ENCODE results near the gene PIP5KL1. TPM values are rescaled to one million over a fixed set of nuclear protein-coding genes. Genes with fewer than 3 reads are reported as not detected.

PIP5KL1 gene
- total and polyA plus RNA-seq, 2 donors (not counting 3 experiments of a cell fraction or from before 2014, with no cell fraction given), result 1.5 to 2.9 TPM

GRCh38 chr9:127927988-127928675, 2.4 kb downstream of the PIP5KL1 start:
- Histone ChIP-seq H3K4me1 (ENCODE audit: control insufficient read depth, extremely low read depth, insufficient read depth, low read length) (peaks cover 17% of the 10 kb centered on the region), H3K4me3 (replicated peaks in 1 of 3; ENCODE audit: insufficient read depth in 1 of 3, low read depth in 1 of 3, low read length in 3 of 3) (no peak overlapping the region), H3K4me2 (ENCODE audit: insufficient read depth, low read length) (no peak overlapping the region), H3K9me3 (replicated peaks; ENCODE audit: control insufficient read depth, insufficient read depth, low read length) (no peaks in the 10 kb centered on the region), H3K27ac (ENCODE audit: insufficient read depth, low read depth, low read length) (no peak overlapping the region), H3K27me3 (ENCODE audit: control insufficient read depth in 2 of 2, insufficient read depth in 2 of 2, low read length in 2 of 2) (peaks cover 3 to 6% of the 10 kb centered on the region in 2 experiments), H2AFZ (ENCODE audit: low read depth, low read length) (no peak overlapping the region), H3K79me2 (ENCODE audit: control insufficient read depth, insufficient read depth, low read length) (no peaks in the 10 kb centered on the region), H3K9me1 (replicated peaks; ENCODE audit: control insufficient read depth, extremely low read depth, insufficient read depth, low read length) (no peaks in the 10 kb centered on the region), H3K36me3 (ENCODE audit: control insufficient read depth in 2 of 2, extremely low read depth in 1 of 2, insufficient read depth in 2 of 2, low read length in 2 of 2) (no peaks in the 10 kb centered on the region), H3K9ac (replicated peaks; ENCODE audit: extremely low read depth, insufficient read depth, low read length) (no peak overlapping the region), H4K20me1 (replicated peaks; ENCODE audit: control insufficient read depth, extremely low read depth, insufficient read depth, low read length) (no peaks in the 10 kb centered on the region)
- no peak for TF ChIP-seq EZH2 (IDR thresholded peaks at IDR 0.05; ENCODE audit: borderline replicate concordance, low read depth, low read length, severe bottlenecking)
- BruUV-seq (replicated peaks), result no TSS peak
- ChIA-PET POLR2A (no interaction called here), CTCF (interaction anchor here (0.6 to 2.4 kb wide), 3 partner anchors 15 to 107 kb away, joined by 3 to 9 read pairs (median 5); no protein-coding TSS in a partner anchor)
- FAIRE-seq (no peak), DNase-seq (ENCODE audit: low read depth, low spot score) (no peak)
- dilution Hi-C loops (cut with MboI; ENCODE audit: extremely low pct_ligation_motif_present, low sequenced_read_pairs), result no loop called here
- intact Hi-C loops (cut with micrococcal nuclease), result no loop called here

GRCh38 chr9:127927201-127927987, 3.2 kb downstream of the PIP5KL1 start:
- peak overlapping the region; percentile 52 for H2AFZ ChIP-seq (ENCODE audit: low read depth, low read length)
- H3K27me3 ChIP-seq (ENCODE audit: control insufficient read depth in 2 of 2, insufficient read depth in 2 of 2, low read length in 2 of 2), result peaks cover 3 to 6% of the 10 kb centered on the region in 2 experiments
- dilution Hi-C loops (cut with MboI; ENCODE audit: extremely low pct_ligation_motif_present, low sequenced_read_pairs), result no loop called here
- FAIRE-seq (no peak), DNase-seq (ENCODE audit: low read depth, low spot score) (no peak)
- H4K20me1 ChIP-seq (replicated peaks; ENCODE audit: control insufficient read depth, extremely low read depth, insufficient read depth, low read length), result no peaks in the 10 kb centered on the region
- peaks cover 17% of the 10 kb centered on the region for H3K4me1 ChIP-seq (ENCODE audit: control insufficient read depth, extremely low read depth, insufficient read depth, low read length)
- POLR2A ChIA-PET, result no interaction called here
- intact Hi-C loops (cut with micrococcal nuclease), result no loop called here
- H3K79me2 ChIP-seq (ENCODE audit: control insufficient read depth, insufficient read depth, low read length), result no peaks in the 10 kb centered on the region
- peak overlapping the region; percentile 10 for H3K4me2 ChIP-seq (ENCODE audit: insufficient read depth, low read length)
- H3K4me3 ChIP-seq (replicated peaks in 1 of 3; ENCODE audit: insufficient read depth in 1 of 3, low read depth in 1 of 3, low read length in 3 of 3), result no peak overlapping the region
- H3K9ac ChIP-seq (replicated peaks; ENCODE audit: extremely low read depth, insufficient read depth, low read length), result no peak overlapping the region
- TF ChIP-seq EZH2 (IDR thresholded peaks at IDR 0.05; ENCODE audit: borderline replicate concordance, low read depth, low read length, severe bottlenecking) (peak; percentile 64), CTCF (IDR thresholded peaks at IDR 0.05; ENCODE audit: extremely low read depth in 1 of 2, insufficient read depth in 1 of 2, low read depth in 1 of 2, low read length in 2 of 2) (no peak)
- no peaks in the 10 kb centered on the region for H3K9me1 ChIP-seq (replicated peaks; ENCODE audit: control insufficient read depth, extremely low read depth, insufficient read depth, low read length)
- H3K27ac ChIP-seq (ENCODE audit: insufficient read depth, low read depth, low read length), result no peak overlapping the region
- no TSS peak for BruUV-seq (replicated peaks)
- H3K36me3 ChIP-seq (ENCODE audit: control insufficient read depth in 2 of 2, extremely low read depth in 1 of 2, insufficient read depth in 2 of 2, low read length in 2 of 2), result no peaks in the 10 kb centered on the region
- CTCF ChIA-PET, result interaction anchor here (0.6 to 1.2 kb wide), 2 partner anchors 16 to 39 kb away, joined by 3 read pairs; no protein-coding TSS in a partner anchor
- H3K9me3 ChIP-seq (replicated peaks; ENCODE audit: control insufficient read depth, insufficient read depth, low read length), result no peaks in the 10 kb centered on the region

Measured in endothelial cell of umbilical vein (primary cell).